LNCaP clone FGC (cell line): ENCODE measurements around the gene OGDHL.

ENCODE experiments used
- DNase-seq: peaks from one replicate; pipeline ENCODE4 v3.0.0-alpha.2; 2011; ENCODE audit warnings: low read depth
- H3K4me3 ChIP-seq: 2 replicates; pipeline ENCODE4 v1.5.1; 2011; ENCODE audit warnings: mild to moderate bottlenecking, low read depth, low read length, control low read depth
- CTCF ChIP-seq: IDR thresholded peaks from 2 replicates; pipeline ENCODE4 v1.5.1; 2012; ENCODE audit warnings: mild to moderate bottlenecking; ENCODE audit not compliant: control insufficient read depth, insufficient read depth; ENCODE audit errors: extremely low read depth

The OGDHL gene

GRCh38 chr10:49740346-49741107 lies 21.6 kb downstream of the OGDHL start:
- TF ChIP-seq CTCF, result no peak
- DNase-seq, result no peak
- no peak overlapping the region for H3K4me3 ChIP-seq

- no peak for DNase-seq
- no peak overlapping the region for H3K4me3 ChIP-seq
- TF ChIP-seq CTCF, result no peak
Observed at GRCh38 chr10:49739426-49739825, 22.7 kb downstream of the OGDHL start.

- H3K4me3 ChIP-seq, result no peak overlapping the region
- no peak for DNase-seq
- no peak for TF ChIP-seq CTCF
Observed at GRCh38 chr10:49738616-49739360, 23.3 kb downstream of the OGDHL start.

GRCh38 chr10:49737474-49738201 lies 24.5 kb downstream of the OGDHL start:
- no peak for TF ChIP-seq CTCF
- no peak for DNase-seq
- H3K4me3 ChIP-seq, result no peak overlapping the region

- no peak for DNase-seq
- H3K4me3 ChIP-seq, result no peak overlapping the region
- TF ChIP-seq CTCF, result no peak
Observed at GRCh38 chr10:49736564-49737113, 25.5 kb downstream of the OGDHL start.

GRCh38 chr10:49735848-49736563 lies 26.1 kb downstream of the OGDHL start:
- H3K4me3 ChIP-seq, result no peak overlapping the region
- no peak for DNase-seq
- no peak for TF ChIP-seq CTCF
